Bronchial epithelial cell (primary cell): ENCODE data around the gene SYNC. TPM values are rescaled to one million over a fixed set of nuclear protein-coding genes. Genes with fewer than 3 reads are reported as not detected.
"Not testable (repeated sequence)": the region's sequence is repeated elsewhere in the genome, so short reads cannot be mapped to it uniquely, and the experiment has no call there.

Experiments
- DNase-seq: peaks from one replicate; pipeline ENCODE4 v3.0.0-alpha.2; 2010; ENCODE audit warnings: low read depth
- FAIRE-seq: peaks from 2 replicates; lab custom pipeline; 2011; peaks lifted over from hg19 to GRCh38; lab: Jason Lieb, UNC
- H3K27me3 ChIP-seq: 2 replicates; pipeline ENCODE4 v1.5.1; 2011; ENCODE audit warnings: low read length; ENCODE audit not compliant: control insufficient read depth, insufficient read depth
- H3K36me3 ChIP-seq: 2 replicates; pipeline ENCODE4 v1.5.1; 2011; ENCODE audit warnings: low read length; ENCODE audit not compliant: control insufficient read depth, insufficient read depth
- H3K4me3 ChIP-seq: 2 replicates; pipeline ENCODE4 v1.5.1; 2011; ENCODE audit warnings: mild to moderate bottlenecking, low read depth, low read length, control low read depth
- CTCF ChIP-seq: IDR thresholded peaks from 2 replicates; pipeline ENCODE4 v1.5.1; 2011; ENCODE audit warnings: mild to moderate bottlenecking, moderate library complexity, low read length, control low read depth, inconsistent platforms; ENCODE audit not compliant: insufficient read depth, severe bottlenecking
- total RNA-seq: library from RNA; depleted of rRNA; stranded (reverse); fragments of >200 nt; gene quantifications from 2 replicates; pipeline ENCODE4 v1.2.1, GENCODE V29; 2014

SYNC gene
- total RNA-seq, 1 donor from 2014 or later = 3.4 TPM

- TF ChIP-seq CTCF = no peak
- H3K4me3 ChIP-seq = no peak overlapping the region
- no peak for DNase-seq
- peaks cover 6% of the 10 kb centered on the region for H3K36me3 ChIP-seq
- no peak for FAIRE-seq
- H3K27me3 ChIP-seq = no peaks in the 10 kb centered on the region
Measured at GRCh38 chr1:32683397-32683796, 19.2 kb downstream of the SYNC start.

- Histone ChIP-seq H3K36me3 (peaks cover 6% of the 10 kb centered on the region), H3K4me3 (no peak overlapping the region), H3K27me3 (no peaks in the 10 kb centered on the region)
- DNase-seq = no peak
- FAIRE-seq = no peak
- no peak for TF ChIP-seq CTCF
Measured at GRCh38 chr1:32681999-32682398, 20.6 kb downstream of the SYNC start.

- no peak overlapping the region for H3K4me3 ChIP-seq
- peaks cover 6% of the 10 kb centered on the region for H3K36me3 ChIP-seq
- no peak for DNase-seq
- FAIRE-seq = no peak
- TF ChIP-seq CTCF = no peak
- no peaks in the 10 kb centered on the region for H3K27me3 ChIP-seq
Measured at GRCh38 chr1:32681509-32681908, 21.1 kb downstream of the SYNC start.

- H3K36me3 ChIP-seq = peaks cover 8% of the 10 kb centered on the region
- FAIRE-seq = no peak
- H3K4me3 ChIP-seq = no peak overlapping the region
- TF ChIP-seq CTCF = no peak
- DNase-seq = no peak
- no peaks in the 10 kb centered on the region for H3K27me3 ChIP-seq
Measured at GRCh38 chr1:32680642-32681041, 21.9 kb downstream of the SYNC start.

GRCh38 chr1:32679993-32680392 lies 22.6 kb downstream of the SYNC start:
- H3K27me3 ChIP-seq, H3K36me3 ChIP-seq, FAIRE-seq, H3K4me3 ChIP-seq, DNase-seq: not testable (repeated sequence)

GRCh38 chr1:32676945-32677344 lies 25.6 kb downstream of the SYNC start:
- no peak for FAIRE-seq

GRCh38 chr1:32668716-32669115 lies 33.9 kb downstream of the SYNC start:
- not testable (repeated sequence) for DNase-seq, H3K27me3 ChIP-seq, FAIRE-seq, H3K4me3 ChIP-seq
- peaks cover 12% of the 10 kb centered on the region for H3K36me3 ChIP-seq

More at GRCh38 chr1:32676945-32677344, 25.6 kb downstream of the SYNC start:
- DNase-seq = no peak
- TF ChIP-seq CTCF = no peak
- peaks cover 8% of the 10 kb centered on the region for H3K36me3 ChIP-seq
- H3K4me3 ChIP-seq = no peak overlapping the region
- H3K27me3 ChIP-seq = no peaks in the 10 kb centered on the region
